GM19351 (cell line): Measurements from ENCODE around the gene SERINC2.
A peak's percentile ranks its signal among the peaks of the same experiment; 100 is the strongest.
"Not testable (repeated sequence)": the region's sequence is repeated elsewhere in the genome, so short reads cannot be mapped to it uniquely, and the experiment has no call there.

ENCODE experiments used
- ATAC-seq: cut with Tn5 transposase; IDR thresholded peaks from one replicate; pipeline ENCODE4 v1.9.1; 2021; ENCODE audit warnings: mild to moderate bottlenecking, moderate library complexity; ENCODE audit not compliant: unreplicated experiment

The SERINC2 gene

DNA sequence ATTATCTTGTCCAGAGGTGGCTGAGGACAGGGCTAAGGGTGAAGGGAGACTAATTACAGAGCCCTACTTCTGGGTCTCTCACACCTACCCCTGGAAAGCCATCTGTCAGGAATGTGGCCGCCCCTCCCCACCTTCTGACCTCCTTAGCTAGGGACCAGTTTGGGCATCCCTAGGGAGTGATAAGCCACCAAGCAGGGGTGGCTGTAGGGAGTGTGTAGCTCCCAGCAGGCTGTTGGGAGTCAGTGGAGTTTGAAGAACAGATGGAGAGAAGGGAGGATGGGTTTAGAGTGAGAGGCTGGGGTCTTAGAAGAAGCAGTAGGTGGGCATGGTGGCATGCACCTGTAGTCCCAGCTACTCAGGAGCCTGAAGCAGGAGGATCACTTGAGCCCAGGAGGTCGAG, 808 bp upstream of the SERINC2 start:
- ATAC-seq, result no peak

DNA sequence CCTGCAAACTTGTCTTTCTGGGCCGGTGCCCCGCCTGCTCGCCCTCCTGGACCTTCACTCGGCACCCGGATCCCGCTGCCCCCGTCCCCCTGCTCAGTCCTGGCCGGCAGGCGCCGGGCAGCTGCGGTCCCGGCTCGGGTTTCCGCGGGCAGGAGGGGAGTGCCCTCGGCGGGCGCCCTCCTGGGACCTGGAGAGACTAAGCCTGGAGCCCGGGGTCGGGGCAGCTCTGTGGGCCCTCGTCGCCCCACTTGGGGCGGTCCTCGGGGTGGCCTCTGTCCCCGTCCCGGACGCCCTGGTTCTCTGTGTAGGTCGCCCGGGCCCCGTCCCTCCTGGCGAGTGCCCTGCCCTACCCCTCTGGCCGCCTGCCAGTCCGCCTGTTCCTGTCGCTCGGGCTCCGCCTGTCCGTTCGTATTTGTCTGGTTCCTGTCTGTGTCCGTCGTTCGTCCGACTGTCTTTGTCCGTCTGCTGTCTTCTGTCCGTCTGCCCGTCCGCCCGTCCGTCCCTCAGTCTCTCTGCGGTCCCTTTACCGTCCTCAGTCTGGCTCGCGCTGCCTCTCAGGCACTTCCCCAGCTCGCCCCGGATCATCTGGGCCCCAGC, 490 bp downstream of the SERINC2 start:
- peak; percentile 23 for ATAC-seq

DNA sequence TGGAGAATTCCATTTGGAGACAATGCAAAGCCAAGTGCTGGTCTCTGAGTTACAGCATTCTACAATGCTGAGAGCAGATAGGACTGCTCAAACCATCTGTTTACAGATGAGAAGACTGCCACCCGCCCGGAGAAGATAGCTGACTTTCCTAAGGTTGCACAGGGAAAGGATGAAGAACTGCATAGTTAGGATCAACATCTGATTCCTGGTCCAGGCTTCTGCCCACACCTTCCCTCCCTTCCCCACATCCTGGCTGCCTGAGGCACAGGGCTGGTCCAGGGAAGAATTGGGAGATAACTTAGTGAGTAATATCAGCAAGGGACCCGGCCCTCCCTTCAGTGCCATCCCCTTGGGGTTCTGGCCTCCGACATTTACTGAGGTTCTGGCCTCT, 2.0 kb downstream of the SERINC2 start:
- no peak for ATAC-seq

DNA sequence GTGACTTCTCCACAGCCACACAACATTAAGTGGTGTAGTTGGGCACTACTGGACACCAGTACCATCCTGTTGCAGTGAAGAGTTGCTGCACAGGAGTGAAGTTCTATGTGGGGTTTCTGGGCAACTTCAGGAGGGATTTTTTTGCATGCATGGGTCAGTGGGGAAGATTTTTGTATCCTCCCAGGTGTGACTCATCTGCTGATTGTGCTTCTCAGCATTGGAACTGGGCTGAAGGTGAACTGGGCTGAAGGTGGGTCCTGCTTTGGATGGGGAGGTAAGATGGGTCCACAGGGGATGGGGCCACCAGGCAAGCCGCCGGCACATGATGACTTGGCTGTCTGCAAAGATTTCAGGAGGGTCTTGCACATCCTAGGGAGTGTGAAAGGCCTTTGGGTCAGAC, 2.6 kb downstream of the SERINC2 start:
- ATAC-seq, result no peak

DNA sequence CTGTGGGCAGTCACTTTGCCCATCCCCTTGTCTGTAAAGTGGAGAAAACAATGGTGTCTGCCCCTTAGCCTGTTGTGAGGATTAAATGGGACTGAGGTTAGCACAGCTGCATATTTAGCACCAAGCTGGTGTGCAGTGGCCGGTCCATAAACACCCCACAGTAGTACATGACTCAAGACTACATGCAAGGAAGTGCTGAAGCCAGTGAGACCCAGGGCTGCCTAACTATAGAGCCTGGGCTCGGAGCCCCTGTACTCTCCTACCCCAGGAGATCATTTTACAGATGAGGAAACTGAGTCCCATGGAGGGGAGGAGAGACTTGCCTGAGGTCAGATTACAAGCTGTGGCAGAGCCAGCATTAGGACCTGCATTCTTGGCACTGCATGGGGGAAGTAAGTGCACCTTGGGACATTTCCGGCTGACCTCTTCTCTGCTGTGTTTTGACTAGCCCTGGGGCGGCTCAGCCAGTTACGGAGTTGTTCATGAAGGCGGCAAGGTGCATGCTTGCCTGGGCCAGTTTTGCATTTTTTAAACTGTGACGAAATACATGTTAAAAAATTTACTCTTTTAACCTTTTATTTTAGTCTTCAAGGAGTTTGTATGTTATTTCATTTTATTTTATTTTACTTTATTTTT, 3.2 kb downstream of the SERINC2 start:
- no peak for ATAC-seq

DNA sequence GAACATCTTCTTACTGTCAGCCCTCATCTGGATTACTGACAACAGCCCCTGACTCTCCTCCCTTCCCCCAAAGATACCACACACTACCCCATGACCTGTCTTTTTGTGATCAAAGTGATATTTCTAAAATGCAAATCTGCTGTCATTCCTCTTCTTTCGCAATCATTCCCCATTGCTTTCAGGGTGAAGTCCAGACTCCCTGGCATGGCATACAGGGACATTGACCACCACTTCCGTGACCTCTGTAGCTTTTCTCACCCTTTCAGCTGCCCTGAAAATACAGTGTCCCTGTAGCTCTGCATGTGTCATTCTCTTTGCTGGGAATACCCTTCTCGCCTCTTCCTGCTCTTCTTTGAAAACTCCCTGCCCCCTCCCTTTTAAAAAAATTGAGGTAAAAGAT, 4.1 kb downstream of the SERINC2 start:
- no peak for ATAC-seq

DNA sequence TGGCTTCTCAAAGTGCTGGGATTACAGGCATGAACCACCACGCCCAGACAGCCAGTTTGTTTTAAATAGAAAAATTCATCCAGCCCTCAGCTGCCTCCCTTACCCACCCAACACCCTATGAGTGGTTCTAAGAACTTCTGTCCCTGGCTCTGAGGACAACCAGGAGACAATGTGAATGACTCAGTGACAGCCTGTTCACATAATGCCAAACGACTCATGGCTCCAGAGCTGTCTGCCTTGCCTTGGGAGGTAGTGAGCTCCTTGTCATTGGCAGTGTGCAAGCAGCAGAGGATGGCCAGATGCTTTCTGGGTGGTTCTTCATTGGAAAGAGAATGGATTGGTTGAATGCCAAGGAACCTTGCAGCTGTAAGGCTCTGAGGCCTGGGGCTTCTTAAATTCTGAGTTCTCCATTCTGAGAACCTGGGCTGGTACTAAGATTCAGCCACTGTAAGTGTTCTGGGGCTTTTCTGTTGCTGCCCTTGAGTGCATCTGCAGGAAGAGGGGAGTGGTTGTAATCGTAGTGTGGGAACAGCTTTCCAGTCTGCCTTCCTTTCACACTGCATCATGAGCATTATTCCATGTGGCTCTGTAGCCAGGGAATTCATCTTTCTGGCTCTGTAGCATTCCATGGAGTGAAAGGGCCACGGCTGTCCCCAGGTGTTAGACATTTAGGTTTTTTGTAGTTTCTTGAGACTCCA, 5.8 kb downstream of the SERINC2 start:
- ATAC-seq, result no peak

DNA sequence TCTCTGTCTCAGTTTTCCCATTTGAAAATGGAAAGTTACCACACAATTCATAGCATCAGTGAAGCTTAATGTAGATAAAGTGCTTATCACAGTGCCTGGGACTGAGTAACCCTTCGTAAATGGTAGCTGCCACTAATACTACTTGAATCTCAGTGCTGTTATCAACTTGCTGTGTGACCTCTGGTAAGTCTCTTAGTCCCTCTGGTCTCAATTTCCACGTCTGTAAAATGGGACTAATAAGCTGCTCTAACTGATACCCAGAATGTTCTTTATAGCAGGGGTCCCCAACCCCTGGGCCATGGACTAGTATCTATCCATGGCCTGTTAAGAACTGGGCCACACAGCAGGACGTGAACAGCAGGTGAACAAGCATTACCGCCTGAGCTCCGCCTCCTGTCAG, 7.7 kb downstream of the SERINC2 start:
- no peak for ATAC-seq

DNA sequence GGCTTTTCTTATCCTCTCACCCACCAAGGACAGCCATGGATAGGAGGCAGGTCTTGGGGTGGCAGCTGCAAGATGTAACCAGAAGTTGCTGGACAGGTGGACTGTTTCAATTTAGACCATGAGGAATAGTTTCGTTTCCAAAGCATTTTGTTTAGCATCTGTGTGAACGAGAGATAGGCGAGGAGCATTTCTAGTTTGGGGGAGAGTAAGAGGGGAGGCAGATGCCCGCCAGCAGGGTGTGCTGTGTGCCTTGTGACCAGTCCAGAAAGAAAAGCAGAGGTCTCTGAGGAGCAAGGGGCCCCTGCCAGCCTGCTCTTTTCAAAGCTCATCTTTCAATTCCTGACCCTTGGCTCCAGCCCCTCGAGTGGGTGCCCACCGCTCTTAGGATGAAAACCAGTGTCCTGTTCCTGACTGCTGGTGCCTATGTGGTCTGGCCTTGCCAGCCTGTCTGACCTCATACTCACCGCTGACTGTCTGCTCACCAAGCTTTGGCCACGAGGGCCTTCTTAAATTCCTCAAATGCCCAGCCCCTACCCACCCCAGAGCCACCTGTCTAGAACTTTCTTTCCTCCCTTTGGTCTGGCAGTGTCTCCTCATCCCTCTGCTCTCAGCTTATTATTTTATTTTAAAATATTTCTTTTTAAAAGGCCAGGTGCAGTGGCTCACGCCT, 8.5 kb downstream of the SERINC2 start:
- no peak for ATAC-seq

DNA sequence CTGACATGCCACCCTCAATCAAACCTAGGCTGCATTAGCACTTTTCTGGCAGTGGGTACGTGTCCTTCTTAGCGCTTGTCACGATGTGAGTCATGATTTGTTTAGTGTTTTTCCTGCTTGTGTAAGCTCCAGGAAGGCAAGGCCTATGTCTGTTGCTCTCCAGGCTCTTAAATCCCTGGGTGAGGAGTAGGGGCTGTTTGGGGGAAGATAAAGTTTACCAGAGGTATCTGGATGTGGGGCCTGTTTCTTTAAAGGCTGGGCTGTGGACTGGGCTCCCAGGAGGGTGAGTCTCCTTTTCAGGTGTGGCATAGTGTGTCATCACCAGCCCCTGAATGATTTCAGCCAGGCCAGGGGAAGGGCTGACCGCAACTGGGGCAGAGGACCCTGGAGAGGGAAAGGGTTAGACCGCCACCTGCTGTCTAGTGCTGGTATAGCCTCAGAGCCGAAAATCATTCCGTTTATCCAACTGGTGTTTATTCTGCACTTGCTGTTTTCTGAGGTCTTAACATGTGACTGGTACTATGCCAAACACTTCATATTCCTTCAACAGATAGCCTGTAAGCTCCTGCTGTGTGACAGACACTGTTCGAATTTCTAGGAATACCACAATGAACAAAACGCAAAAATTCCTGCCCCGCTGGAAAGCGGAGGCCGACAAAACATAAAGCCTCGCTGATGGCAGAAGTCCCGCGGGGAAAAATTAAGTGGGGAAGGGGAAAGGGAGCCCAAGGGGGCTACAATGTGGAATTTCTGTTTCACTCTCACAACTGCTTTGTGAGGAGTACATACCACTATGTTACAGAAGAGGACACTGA, 9.7 kb downstream of the SERINC2 start:
- ATAC-seq, result peak; percentile 42

DNA sequence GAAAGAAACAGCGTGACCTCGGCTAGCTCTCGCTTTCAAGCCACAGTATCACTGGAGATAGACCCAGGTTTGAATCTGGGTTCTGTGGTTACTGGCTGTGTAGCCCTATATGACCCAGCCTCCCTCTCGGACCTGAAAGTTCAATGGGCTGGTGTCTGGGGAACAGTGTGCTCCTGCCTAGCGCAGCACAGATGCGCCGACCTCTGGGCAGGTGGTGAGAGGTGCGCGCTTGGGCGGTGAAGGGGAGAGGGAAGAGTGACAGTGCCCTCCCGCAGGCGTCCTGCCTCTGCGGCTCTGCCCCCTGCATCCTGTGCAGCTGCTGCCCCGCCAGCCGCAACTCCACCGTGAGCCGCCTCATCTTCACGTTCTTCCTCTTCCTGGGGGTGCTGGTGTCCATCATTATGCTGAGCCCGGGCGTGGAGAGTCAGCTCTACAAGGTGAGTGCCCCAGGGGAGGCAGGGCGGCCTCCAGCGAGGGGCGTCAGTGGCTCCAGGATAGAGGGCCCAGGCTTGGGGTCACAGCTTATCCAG, 10.5 kb downstream of the SERINC2 start:
- peak; percentile 78 for ATAC-seq

DNA sequence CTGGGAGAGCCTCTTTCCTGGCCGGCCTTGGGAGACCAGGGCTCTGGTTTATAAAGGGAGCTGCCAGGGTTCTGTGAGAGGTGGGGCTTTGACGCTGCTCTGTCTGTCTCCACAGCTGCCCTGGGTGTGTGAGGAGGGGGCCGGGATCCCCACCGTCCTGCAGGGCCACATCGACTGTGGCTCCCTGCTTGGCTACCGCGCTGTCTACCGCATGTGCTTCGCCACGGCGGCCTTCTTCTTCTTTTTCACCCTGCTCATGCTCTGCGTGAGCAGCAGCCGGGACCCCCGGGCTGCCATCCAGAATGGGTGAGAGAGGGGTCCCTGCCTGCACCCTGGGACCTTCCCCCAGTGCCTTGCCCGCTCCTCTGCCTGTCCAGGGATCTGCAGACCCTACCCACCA, 11.6 kb downstream of the SERINC2 start:
- ATAC-seq, result no peak

DNA sequence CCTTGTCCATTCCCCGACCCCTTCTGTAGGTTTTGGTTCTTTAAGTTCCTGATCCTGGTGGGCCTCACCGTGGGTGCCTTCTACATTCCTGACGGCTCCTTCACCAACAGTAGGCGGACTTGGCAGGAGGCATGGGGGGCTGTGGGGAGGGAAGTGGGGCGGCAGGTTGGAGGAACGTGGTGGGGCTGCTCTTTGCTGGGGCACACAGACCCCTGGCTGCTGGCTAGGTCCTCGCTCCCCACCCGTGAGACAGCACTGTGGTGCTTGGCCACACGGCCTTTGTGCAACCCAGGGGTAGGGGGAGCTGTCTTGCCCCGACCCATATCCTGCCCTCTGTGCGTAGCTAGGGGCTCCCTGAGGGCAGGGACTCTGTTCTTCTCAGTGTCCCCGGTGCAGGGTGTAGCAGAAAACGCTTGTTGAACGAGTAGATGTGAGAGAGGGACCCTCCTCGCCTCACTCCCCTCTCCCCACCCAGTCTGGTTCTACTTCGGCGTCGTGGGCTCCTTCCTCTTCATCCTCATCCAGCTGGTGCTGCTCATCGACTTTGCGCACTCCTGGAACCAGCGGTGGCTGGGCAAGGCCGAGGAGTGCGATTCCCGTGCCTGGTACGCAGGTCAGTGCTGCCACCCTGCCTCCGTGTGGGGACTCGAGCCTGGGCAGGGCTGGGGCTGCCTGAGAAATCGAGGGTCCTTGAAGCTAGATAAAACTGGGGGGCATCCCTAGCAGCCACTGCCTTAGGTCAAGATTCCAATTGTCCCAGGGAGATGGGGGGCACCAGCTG, 12.5 kb downstream of the SERINC2 start:
- no peak for ATAC-seq

DNA sequence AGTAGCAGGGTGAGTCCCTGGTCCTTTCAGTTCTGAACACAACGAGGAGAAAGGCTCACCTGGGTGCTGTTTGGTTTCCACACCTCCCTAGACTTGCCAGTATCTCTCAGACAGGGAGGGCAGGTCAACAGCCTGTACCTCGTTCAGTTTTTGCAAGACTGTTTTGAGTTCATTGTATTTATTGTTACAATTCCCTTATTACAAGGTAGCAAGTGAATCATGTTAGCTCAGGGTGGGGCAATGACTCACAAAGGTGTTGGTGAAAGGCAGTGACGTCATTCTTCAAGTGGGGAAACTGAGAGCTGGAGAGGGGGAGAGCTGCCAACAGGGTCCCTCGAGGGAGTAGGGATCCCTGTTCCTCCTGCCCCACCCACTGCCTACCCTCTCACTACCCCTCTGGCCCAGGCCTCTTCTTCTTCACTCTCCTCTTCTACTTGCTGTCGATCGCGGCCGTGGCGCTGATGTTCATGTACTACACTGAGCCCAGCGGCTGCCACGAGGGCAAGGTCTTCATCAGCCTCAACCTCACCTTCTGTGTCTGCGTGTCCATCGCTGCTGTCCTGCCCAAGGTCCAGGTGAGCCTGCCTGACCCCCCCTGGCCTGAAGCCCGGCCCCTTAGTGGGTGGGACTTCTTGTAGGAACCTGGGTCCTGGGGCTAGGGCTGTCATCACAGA, 13.4 kb downstream of the SERINC2 start:
- ATAC-seq, result no peak

DNA sequence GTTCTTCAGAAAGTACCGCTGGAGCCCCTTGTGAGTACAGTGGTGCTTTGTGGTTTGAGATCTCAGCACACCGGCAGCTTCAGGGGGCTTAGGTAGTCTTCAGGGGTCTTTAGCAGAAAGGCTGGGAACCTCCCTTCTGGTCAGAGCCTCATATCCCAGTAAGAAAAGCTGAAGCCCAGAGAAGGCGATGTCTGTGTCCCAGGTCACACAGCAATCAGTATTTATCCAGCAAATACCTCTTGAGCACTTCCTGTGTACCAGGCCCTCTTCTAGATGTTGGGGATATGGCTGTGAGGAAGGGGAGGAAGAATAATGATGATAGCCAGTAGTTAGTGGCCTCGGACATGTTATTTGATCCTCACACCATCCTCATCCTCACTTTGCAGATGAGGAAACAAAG, 14.3 kb downstream of the SERINC2 start:
- no peak for ATAC-seq

DNA sequence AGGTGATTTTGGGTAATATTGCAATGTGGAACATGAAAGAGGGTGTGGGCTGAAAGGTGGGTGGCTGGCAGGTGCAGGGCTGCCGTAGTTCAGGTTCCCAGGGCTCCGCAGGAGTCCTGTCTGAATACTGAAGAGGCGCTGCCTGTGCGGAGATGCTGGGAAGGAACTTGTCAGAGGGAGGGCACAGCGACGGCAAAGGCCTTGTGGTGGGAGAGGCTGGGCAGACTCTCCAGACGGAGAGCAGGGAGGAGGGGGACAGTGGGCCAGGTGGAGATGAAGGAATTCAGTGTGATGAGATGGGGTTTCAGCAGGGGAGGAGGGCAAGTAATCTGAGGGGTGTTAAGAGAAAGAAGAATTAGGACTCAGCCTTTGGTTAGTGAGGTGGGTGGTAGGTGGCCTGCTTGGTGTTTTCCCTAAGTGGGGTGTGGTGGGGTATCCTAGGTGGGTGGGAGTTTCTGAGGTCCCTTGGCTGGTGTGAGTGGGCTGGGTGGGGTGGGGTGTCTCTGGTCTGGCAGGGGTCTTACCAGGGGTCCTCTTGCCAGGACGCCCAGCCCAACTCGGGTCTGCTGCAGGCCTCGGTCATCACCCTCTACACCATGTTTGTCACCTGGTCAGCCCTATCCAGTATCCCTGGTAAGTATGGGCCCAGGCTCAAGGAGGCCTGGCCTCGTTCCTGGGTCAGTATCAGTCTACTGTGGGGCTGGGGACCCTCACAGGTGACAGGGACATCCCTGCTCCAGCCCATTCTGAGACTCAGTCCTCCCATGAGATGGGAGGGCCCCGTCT, 15.6 kb downstream of the SERINC2 start:
- no peak for ATAC-seq

DNA sequence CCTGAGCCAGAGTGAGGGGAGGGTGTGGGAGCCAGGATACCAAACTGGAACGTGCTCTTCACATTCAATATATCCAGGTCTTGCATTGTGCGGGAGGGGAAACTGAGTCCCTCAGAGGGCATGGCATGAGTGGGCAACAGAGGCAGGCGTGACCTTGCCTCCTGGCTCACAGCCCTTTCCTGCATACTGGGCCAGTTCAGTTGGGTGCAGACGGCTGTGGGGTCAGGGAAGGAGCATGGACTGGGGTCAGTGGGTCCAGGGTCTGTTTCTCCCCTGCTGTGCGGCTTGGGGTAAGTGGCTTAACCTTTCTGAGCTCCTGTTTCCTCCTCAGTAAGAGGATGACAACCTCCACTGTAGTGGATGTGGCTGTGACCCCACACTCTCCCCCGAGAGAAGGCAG, 16.6 kb downstream of the SERINC2 start:
- ATAC-seq, result no peak

DNA sequence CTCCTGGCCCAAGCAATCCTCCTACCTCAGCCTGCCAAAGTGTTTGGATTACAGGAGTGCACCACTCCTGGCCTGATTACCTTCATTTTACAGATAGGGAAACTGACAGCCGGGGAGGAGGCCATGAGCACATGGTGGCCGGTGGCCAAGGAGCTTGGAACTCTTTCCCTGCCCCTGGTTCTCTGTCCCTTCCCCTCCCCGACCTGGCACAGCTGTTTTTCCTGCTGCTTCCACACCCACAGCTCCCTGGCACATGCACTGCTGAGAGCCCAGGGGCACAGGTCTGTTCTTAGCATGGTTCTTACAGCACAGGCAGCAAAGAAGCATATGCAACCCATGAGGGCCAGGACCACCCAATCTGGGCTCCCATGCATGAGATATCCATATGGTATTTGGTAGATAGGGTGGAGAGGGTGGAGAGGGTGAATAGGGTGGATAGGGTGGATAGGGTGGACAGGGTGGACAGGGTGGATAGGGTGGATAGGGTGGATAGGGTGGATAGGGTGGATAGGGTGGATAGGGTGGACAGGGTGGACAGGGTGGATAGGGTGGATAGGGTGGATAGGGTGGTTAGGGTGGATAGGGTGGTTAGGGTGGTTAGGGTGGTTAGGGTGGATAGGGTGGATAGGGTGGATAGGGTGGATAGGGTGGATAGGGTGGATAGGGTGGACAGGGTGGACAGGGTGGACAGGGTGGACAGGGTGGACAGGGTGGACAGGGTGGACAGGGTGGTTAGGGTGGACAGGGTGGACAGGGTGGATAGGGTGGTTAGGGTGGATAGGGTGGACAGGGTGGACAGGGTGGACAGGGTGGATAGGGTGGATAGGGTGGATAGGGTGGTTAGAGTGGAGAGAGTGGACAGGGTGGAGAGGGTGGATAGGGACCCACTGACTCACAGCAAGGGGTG, 18.6 kb downstream of the SERINC2 start:
- not testable (repeated sequence) for ATAC-seq
